ENCODE measurements around the gene ZFYVE21.

ZFYVE21 gene

GRCh38 chr14:103697206-103697602 lies 18.4 kb upstream of the ZFYVE21 start:
- DNase-seq (ENCODE audit: low read depth in 1 of 2, low spot score in 1 of 2): no peak
- Histone ChIP-seq H3K27me3 (ENCODE audit: insufficient read depth, poor library complexity, severe bottlenecking) (no peaks in the 10 kb centered on the region), H3K27ac (replicated peaks) (no peak overlapping the region), H3K4me3 (replicated peaks; ENCODE audit: insufficient read depth, low read length) (no peak overlapping the region)
- TF ChIP-seq GABPA (IDR thresholded peaks at IDR 0.05; ENCODE audit: low read depth) (no peak), SPI1 (IDR thresholded peaks at IDR 0.05; ENCODE audit: borderline replicate concordance, low read depth) (no peak), POLR2AphosphoS5 (IDR thresholded peaks at IDR 0.05; ENCODE audit: low read depth) (no peak), CTCF (IDR thresholded peaks at IDR 0.05; ENCODE audit: insufficient read depth, low read length) (no peak)
- TF ChIP-seq, protein P1, sequence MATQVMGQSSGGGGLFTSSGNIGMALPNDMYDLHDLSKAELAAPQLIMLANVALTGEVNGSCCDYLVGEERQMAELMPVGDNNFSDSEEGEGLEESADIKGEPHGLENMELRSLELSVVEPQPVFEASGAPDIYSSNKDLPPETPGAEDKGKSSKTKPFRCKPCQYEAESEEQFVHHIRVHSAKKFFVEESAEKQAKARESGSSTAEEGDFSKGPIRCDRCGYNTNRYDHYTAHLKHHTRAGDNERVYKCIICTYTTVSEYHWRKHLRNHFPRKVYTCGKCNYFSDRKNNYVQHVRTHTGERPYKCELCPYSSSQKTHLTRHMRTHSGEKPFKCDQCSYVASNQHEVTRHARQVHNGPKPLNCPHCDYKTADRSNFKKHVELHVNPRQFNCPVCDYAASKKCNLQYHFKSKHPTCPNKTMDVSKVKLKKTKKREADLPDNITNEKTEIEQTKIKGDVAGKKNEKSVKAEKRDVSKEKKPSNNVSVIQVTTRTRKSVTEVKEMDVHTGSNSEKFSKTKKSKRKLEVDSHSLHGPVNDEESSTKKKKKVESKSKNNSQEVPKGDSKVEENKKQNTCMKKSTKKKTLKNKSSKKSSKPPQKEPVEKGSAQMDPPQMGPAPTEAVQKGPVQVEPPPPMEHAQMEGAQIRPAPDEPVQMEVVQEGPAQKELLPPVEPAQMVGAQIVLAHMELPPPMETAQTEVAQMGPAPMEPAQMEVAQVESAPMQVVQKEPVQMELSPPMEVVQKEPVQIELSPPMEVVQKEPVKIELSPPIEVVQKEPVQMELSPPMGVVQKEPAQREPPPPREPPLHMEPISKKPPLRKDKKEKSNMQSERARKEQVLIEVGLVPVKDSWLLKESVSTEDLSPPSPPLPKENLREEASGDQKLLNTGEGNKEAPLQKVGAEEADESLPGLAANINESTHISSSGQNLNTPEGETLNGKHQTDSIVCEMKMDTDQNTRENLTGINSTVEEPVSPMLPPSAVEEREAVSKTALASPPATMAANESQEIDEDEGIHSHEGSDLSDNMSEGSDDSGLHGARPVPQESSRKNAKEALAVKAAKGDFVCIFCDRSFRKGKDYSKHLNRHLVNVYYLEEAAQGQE (IDR thresholded peaks at IDR 0.05; ENCODE audit: insufficient replicate concordance, low read depth): no peak

- DNase-seq (ENCODE audit: low read depth in 1 of 2, low spot score in 1 of 2): no peak
- Histone ChIP-seq H3K27me3 (ENCODE audit: insufficient read depth, poor library complexity, severe bottlenecking) (no peaks in the 10 kb centered on the region), H3K4me3 (replicated peaks; ENCODE audit: insufficient read depth, low read length) (no peak overlapping the region), H3K27ac (replicated peaks) (no peak overlapping the region)
- TF ChIP-seq POLR2AphosphoS5 (IDR thresholded peaks at IDR 0.05; ENCODE audit: low read depth): peak; percentile 39; the same call in 1 of the 2 replicates
- TF ChIP-seq, protein P1 (IDR thresholded peaks at IDR 0.05; ENCODE audit: insufficient replicate concordance, low read depth): no peak
Measured at GRCh38 chr14:103697603-103698379, 17.8 kb upstream of the ZFYVE21 start.

DNA sequence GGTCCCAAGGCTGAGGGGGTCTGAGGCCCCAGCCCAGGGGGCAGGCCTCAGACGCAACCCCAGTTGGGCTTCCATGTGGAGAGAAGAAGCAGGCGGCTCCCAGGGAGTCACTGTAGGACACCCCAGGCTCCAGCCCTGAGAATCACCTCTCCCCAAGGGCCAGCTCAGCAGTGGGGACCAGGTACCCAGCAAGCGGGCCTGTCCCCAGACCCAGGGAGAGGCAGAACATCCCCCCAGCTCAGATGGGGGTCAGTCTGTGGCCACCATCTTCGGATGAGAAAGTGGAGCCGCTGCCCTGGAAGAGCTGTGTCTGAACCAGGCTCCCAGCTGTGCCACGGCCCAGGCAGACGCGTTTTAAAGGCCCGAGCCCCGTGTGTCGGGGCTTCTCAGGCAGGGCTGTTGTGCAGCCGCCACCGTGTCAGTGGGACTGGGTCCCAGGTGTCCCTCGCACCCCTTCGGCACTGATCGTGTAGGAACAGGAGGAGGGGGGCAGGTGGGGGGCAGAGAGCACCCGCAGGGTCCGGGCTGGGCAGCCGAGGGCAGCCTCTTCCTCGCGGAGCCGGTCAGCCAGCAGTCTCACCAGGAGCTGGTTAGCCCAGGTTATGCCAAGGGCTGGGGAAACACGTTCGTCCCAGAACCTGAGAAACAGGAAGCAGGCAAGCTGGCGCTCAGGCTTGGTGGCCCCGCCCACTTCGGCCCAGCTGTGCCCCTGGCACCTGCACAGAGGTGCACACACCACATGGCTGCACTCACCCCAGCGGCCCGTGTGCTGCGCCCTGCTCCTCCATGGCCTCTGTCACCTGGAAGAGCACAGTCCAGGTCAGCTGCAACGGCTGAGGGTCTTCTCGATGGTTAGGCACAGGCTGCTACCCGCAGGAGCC lies 17.0 kb upstream of the ZFYVE21 start:
- Histone ChIP-seq H3K27ac (replicated peaks) (no peak overlapping the region), H3K4me3 (replicated peaks; ENCODE audit: insufficient read depth, low read length) (no peak overlapping the region), H3K27me3 (ENCODE audit: insufficient read depth, poor library complexity, severe bottlenecking) (no peaks in the 10 kb centered on the region)
- no peak for TF ChIP-seq SPI1 (IDR thresholded peaks at IDR 0.05; ENCODE audit: borderline replicate concordance, low read depth)
- TF ChIP-seq POLR2AphosphoS5 (IDR thresholded peaks at IDR 0.05; ENCODE audit: low read depth): peak; percentile 49; the same call in 1 of the 2 replicates
- DNase-seq (ENCODE audit: low read depth in 1 of 2, low spot score in 1 of 2): peak in 1 of 2 experiments; percentile 32

DNA sequence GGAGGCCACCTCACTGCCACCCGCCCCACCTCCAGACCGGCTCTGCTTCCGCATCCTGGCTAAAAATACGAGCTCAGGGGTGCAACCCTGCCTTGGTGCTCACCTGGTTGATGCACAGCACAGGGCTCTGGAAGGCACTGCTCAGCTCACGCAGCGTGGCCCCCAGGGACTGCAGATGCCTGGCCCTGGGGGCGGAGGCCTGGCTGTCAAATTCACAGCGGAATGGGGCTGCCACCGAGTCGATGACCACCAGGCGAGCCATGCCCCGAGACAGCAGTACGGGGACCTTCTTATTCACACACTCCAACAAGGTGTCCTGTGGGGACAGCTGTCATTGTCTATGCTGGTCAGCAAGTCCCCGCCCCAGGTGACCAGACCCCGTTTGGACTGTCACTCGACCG lies 16.3 kb upstream of the ZFYVE21 start:
- H3K27ac ChIP-seq (replicated peaks): no peak overlapping the region
- no peak overlapping the region for H3K4me3 ChIP-seq (replicated peaks; ENCODE audit: insufficient read depth, low read length)
- no peak for TF ChIP-seq GABPA (IDR thresholded peaks at IDR 0.05; ENCODE audit: low read depth)
- no peak for TF ChIP-seq POLR2AphosphoS5 (IDR thresholded peaks at IDR 0.05; ENCODE audit: low read depth)
- TF ChIP-seq, protein P1 (IDR thresholded peaks at IDR 0.05; ENCODE audit: insufficient replicate concordance, low read depth): no peak
- no peak for TF ChIP-seq CTCF (IDR thresholded peaks at IDR 0.05; ENCODE audit: insufficient read depth, low read length)
- no peak for TF ChIP-seq SPI1 (IDR thresholded peaks at IDR 0.05; ENCODE audit: borderline replicate concordance, low read depth)

More for the DNA sequence above, 16.3 kb upstream of the ZFYVE21 start:
- H3K27me3 ChIP-seq (ENCODE audit: insufficient read depth, poor library complexity, severe bottlenecking): no peaks in the 10 kb centered on the region
- DNase-seq (ENCODE audit: low read depth in 1 of 2, low spot score in 1 of 2): no peak

Measured in HL-60 (cell line).